OCI-LY1 (cell line): Measurements from ENCODE around the gene PTCH1.

Source experiments
- H2AFZ ChIP-seq: fragments of 200-600 bp; sonication (generic), shearing (Covaris generic); 2 replicates; pipeline ENCODE4 v1.6.0; 2014; ENCODE audit warnings: antibody characterized with exemption, mild to moderate bottlenecking, low read length
- H3F3A ChIP-seq: fragments of 200-600 bp; sonication (generic), shearing (Covaris generic); 2 replicates; pipeline ENCODE4 v1.6.0; 2014; ENCODE audit warnings: mild to moderate bottlenecking, antibody characterized with exemption, low read length, moderate library complexity; ENCODE audit not compliant: insufficient read depth
- H3K27ac ChIP-seq: fragments of 200-600 bp; sonication (generic); 2 replicates; pipeline ENCODE4 v1.5.1; 2014; ENCODE audit warnings: low read length, mixed run types, mild to moderate bottlenecking, low read depth; ENCODE audit not compliant: poor library complexity, severe bottlenecking
- H3K27me3 ChIP-seq: fragments of 200-600 bp; sonication (generic); 2 replicates; pipeline ENCODE4 v1.6.0; 2014; ENCODE audit warnings: antibody characterized with exemption, mild to moderate bottlenecking, low read length, moderate library complexity; ENCODE audit not compliant: insufficient read depth
- H3K36me3 ChIP-seq: fragments of 200-600 bp; sonication (generic); 2 replicates; pipeline ENCODE4 v1.6.1; 2014; ENCODE audit warnings: mild to moderate bottlenecking, antibody characterized with exemption, low read length, moderate library complexity, mixed read lengths; ENCODE audit not compliant: insufficient read depth
- H3K4me1 ChIP-seq: fragments of 200-600 bp; sonication (generic); 2 replicates; pipeline ENCODE4 v1.5.1; 2014; ENCODE audit warnings: mild to moderate bottlenecking, low read length, moderate library complexity; ENCODE audit not compliant: insufficient read depth, severe bottlenecking
- H3K4me2 ChIP-seq: fragments of 200-600 bp; sonication (generic), shearing (Covaris generic); 2 replicates; pipeline ENCODE4 v1.6.1; 2014; ENCODE audit warnings: low read length
- H3K4me3 ChIP-seq: fragments of 200-600 bp; sonication (generic); 2 replicates; pipeline ENCODE4 v1.5.1; 2014; ENCODE audit warnings: low read length, low read depth, mild to moderate bottlenecking, mixed read lengths; ENCODE audit not compliant: poor library complexity, severe bottlenecking
- H3K79me2 ChIP-seq: fragments of 200-600 bp; shearing (Covaris generic); 2 replicates; pipeline ENCODE4 v1.6.1; 2016; ENCODE audit warnings: mixed run types, low read length, mixed read lengths; ENCODE audit not compliant: insufficient read depth
- H3K9ac ChIP-seq: fragments of 200-600 bp; sonication (generic), shearing (Covaris generic); 2 replicates; pipeline ENCODE4 v1.6.1; 2014; ENCODE audit warnings: mild to moderate bottlenecking, low read length, mixed read lengths
- H3K9me2 ChIP-seq: fragments of 200-600 bp; sonication (generic), shearing (Covaris generic); 2 replicates; pipeline ENCODE4 v1.6.1; 2014; ENCODE audit warnings: low read depth, mild to moderate bottlenecking, low read length, mixed read lengths
- H3K9me3 ChIP-seq: fragments of 200-600 bp; shearing (Covaris generic); 2 replicates; pipeline ENCODE4 v1.6.1; 2014; ENCODE audit warnings: low read length, mixed read lengths
- H4K20me1 ChIP-seq: fragments of 200-600 bp; sonication (generic), shearing (Covaris generic); 2 replicates; pipeline ENCODE4 v1.6.0; 2016; ENCODE audit warnings: mild to moderate bottlenecking, low read length; ENCODE audit not compliant: insufficient read depth
- CTCF ChIP-seq: fragments of 200-600 bp; sonication (generic), shearing (Covaris generic); IDR thresholded peaks from 2 replicates; pipeline ENCODE4 v1.5.1; 2017; ENCODE audit warnings: mild to moderate bottlenecking, antibody characterized with exemption, low read length, moderate library complexity, mixed read lengths
- EZH2 ChIP-seq: fragments of 200-600 bp; sonication (generic), shearing (Covaris generic); IDR thresholded peaks from 2 replicates; pipeline ENCODE4 v1.8.0; 2017; ENCODE audit warnings: borderline replicate concordance, mixed run types, mild to moderate bottlenecking, antibody characterized with exemption, low read length, moderate library complexity, mixed read lengths

The PTCH1 gene

GRCh38 chr9:95522871-95523370, 6.2 kb upstream of the PTCH1 start:
- H3K79me2 ChIP-seq: no peaks in the 10 kb centered on the region
- no peaks in the 10 kb centered on the region; the same call in 1 of the 2 replicates for H3K36me3 ChIP-seq
- H3K9me3 ChIP-seq: no peaks in the 10 kb centered on the region; the same call in 1 of the 2 replicates
- no peaks in the 10 kb centered on the region for H4K20me1 ChIP-seq
- no peak overlapping the region for H3K9ac ChIP-seq
- H3K4me2 ChIP-seq: no peak overlapping the region
- no peak overlapping the region for H2AFZ ChIP-seq
- no peak overlapping the region for H3K4me3 ChIP-seq
- peaks cover 4% of the 10 kb centered on the region; the same call in 1 of the 2 replicates for H3K27me3 ChIP-seq
- H3K9me2 ChIP-seq: no peaks in the 10 kb centered on the region
- H3K4me1 ChIP-seq: no peaks in the 10 kb centered on the region
- H3F3A ChIP-seq: no peaks in the 10 kb centered on the region
- no peak overlapping the region for H3K27ac ChIP-seq
- no peak for TF ChIP-seq CTCF
- TF ChIP-seq EZH2: no peak

- no peak overlapping the region for H3K4me2 ChIP-seq
- peaks cover 10% of the 10 kb centered on the region; the same call in 1 of the 2 replicates for H3K27me3 ChIP-seq
- H3K79me2 ChIP-seq: no peaks in the 10 kb centered on the region
- no peak overlapping the region for H3K4me3 ChIP-seq
- H4K20me1 ChIP-seq: no peaks in the 10 kb centered on the region
- TF ChIP-seq CTCF: no peak
- no peak for TF ChIP-seq EZH2
- no peaks in the 10 kb centered on the region; the same call in 1 of the 2 replicates for H3K36me3 ChIP-seq
- H3K9me3 ChIP-seq: no peaks in the 10 kb centered on the region; the same call in 1 of the 2 replicates
- H3F3A ChIP-seq: no peaks in the 10 kb centered on the region
- H2AFZ ChIP-seq: no peak overlapping the region
- no peaks in the 10 kb centered on the region for H3K9me2 ChIP-seq
- no peak overlapping the region for H3K9ac ChIP-seq
- H3K27ac ChIP-seq: no peak overlapping the region
- H3K4me1 ChIP-seq: peaks cover 4% of the 10 kb centered on the region
Observed at GRCh38 chr9:95521699-95522098, 4.9 kb upstream of the PTCH1 start.

GRCh38 chr9:95517559-95518425, 1.0 kb upstream of the PTCH1 start:
- H3K4me2 ChIP-seq: no peak overlapping the region
- H3K27me3 ChIP-seq: peaks cover 6% of the 10 kb centered on the region; the same call in 1 of the 2 replicates
- TF ChIP-seq CTCF (no peak), EZH2 (no peak)
- no peaks in the 10 kb centered on the region for H3K79me2 ChIP-seq
- no peak overlapping the region for H3K27ac ChIP-seq
- H3K9me2 ChIP-seq: no peaks in the 10 kb centered on the region
- H3K9me3 ChIP-seq: no peaks in the 10 kb centered on the region; the same call in 1 of the 2 replicates
- H3K4me1 ChIP-seq: peaks cover 17% of the 10 kb centered on the region
- no peak overlapping the region for H2AFZ ChIP-seq
- peaks cover 1% of the 10 kb centered on the region; the same call in 1 of the 2 replicates for H3K36me3 ChIP-seq
- no peaks in the 10 kb centered on the region for H4K20me1 ChIP-seq
- H3K9ac ChIP-seq: no peak overlapping the region
- no peaks in the 10 kb centered on the region for H3F3A ChIP-seq
- H3K4me3 ChIP-seq: no peak overlapping the region
